Astrocyte of the spinal cord (primary cell): Measurements from ENCODE around the gene SMIM36.
"Not testable (repeated sequence)": the region's sequence is repeated elsewhere in the genome, so short reads cannot be mapped to it uniquely, and the experiment has no call there.

Experiments used
- DNase-seq: peaks from one replicate; pipeline ENCODE4 v3.0.0; 2011; ENCODE audit warnings: low read depth, low spot score
- H3K4me3 ChIP-seq: 2 replicates; pipeline ENCODE4 v1.5.1; 2011; ENCODE audit warnings: low read depth, mild to moderate bottlenecking, low read length, moderate library complexity
- CTCF ChIP-seq: IDR thresholded peaks from 2 replicates; pipeline ENCODE4 v1.5.1; 2012; ENCODE audit warnings: low read depth, mild to moderate bottlenecking, low read length, inconsistent platforms
- in situ Hi-C: cut with HindIII; loops from 2 replicates; pipeline ENCODE4 v1.10.0; 2017; ENCODE audit warnings: low sequenced_read_pairs

SMIM36 gene

DNA sequence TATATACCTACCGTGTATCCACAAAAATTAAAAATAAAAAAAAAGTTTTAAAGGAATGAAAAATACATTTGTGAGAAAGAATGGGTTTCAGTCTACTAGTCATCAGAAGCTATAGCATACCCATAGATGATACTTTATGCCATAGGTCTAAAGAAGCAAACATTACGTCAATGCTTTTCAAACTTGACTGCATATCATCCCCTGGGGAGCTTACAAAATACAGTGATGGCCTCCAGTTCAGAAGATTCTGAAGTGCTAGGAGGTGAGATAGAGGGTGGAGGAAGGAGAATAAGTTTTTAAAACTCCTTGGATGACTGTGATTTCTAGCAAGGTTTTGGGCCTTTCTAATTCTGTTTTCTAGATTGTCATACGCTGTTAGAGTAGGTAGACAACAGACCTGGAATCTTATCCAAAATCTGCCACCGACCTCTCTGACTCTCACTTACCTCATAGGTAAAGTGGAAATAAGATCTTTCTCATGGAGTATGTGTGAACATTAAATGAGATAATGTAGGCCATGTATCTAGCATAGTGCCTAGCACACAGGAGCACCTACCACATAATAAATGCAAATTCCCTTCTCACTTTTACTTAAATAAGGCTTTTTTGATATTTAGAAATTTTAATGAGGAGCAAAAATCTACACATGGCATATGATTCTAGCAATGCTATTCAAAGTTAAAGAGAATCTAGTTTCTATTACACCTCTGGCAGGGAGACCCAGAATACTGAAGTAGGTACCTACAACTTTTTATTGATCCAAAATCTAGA lies 102.0 kb downstream of the SMIM36 start:
- DNase-seq, result no peak
- TF ChIP-seq CTCF, result no peak
- in situ Hi-C loops, result no loop called here
- H3K4me3 ChIP-seq, result no peak overlapping the region

DNA sequence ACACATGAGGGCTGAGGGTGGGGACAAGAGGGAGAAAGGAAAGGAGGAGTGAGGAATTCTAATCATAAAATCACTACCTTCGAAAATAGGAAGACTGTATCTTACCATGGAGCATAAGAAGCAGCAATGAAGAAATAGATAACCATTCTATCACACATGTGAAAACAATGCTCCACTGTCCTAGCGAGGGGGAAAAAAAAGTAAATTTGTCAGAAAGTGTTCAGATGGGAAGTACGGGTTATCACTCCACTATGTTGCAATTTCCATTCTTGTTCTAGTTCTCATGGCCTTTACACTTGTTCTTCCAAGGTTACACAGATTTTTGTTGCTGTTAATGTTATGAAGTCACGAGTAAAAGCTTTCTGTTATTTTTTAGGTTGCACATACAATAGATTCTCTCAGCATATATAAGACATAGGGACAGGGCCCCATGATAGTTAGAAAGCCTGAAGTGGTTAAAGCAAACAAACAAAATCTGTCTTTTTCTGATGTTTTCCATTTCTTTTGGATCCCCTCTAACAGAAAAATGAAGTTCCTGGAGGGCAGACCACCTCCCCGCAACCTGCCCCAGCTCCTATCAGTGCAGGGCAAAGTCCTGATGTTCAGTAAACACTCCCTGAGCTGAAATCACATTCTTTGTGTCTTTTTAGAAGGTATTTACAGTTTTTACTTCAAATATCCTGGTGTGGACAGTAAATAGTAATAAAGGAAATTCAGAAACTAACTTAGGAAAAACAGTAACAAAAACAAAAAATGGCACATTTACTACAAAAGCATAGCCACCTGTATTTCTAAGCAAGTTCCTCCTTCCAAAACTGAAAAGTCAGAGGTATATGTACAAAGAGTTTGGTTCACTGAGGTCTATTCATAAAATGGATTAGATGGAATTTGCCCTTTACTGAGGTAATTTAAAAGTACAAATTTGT lies 103.3 kb downstream of the SMIM36 start:
- in situ Hi-C loops, result no loop called here
- H3K4me3 ChIP-seq, result no peak overlapping the region
- TF ChIP-seq CTCF, result no peak
- DNase-seq, result no peak

- H3K4me3 ChIP-seq, result no peak overlapping the region
- TF ChIP-seq CTCF, result no peak
- in situ Hi-C loops, result no loop called here
- no peak for DNase-seq
Measured at GRCh38 chr17:55405600-55405999, 105.7 kb downstream of the SMIM36 start.

DNA sequence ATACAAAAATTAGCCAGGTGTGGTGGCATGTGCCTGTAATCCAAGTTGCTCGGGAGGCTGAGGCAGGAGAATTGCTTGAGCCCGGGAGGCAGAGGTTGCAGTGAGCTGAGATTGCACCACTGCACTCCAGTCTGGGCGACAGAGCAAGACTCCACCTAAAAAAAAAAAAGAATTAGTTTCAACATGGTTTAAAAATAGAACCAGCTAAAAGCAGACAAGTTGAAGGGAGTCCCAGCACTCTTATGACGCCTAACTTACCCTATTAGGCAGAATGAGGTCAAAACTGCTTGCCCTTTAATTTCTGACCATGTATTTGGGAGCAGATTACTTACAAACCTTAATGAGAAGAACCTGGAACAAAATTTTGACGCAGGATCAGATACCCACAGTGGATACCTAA lies 107.1 kb downstream of the SMIM36 start:
- in situ Hi-C loops, DNase-seq, H3K4me3 ChIP-seq: not testable (repeated sequence)

DNA sequence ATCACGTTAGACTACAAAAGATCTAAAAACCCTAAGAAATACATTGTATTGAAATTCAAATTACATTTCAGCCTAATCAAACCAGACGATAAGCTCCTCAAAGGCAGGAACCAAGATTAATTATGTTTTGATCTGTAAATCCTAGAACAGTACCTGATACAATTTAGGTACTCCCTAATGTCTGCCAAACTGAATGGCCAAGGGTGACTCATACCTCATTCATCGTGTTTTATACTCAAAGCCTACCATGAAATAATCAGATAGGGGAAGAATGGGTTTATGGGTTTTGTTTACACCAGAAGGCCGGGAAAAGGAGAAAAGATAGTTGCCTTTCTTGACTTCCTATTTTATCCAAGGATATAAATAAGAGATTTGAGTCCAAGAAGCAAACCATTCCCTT lies 108.9 kb downstream of the SMIM36 start:
- TF ChIP-seq CTCF, result no peak
- H3K4me3 ChIP-seq, result no peak overlapping the region
- in situ Hi-C loops, result no loop called here
- DNase-seq, result peak; percentile 16
